HT-29 (cell line): Measurements from ENCODE around the gene SPIN1. TPM values are rescaled to one million over a fixed set of nuclear protein-coding genes. Genes with fewer than 3 reads are reported as not detected.

Experiments
- DNase-seq: peaks from one replicate; pipeline ENCODE4 v3.0.0-alpha.2; 2015; ENCODE audit warnings: low spot score
- total RNA-seq: library from RNA; depleted of rRNA; stranded (reverse); fragments of >200 nt; shearing (Covaris generic); gene quantifications from 2 replicates; pipeline ENCODE4 v1.2.3, GENCODE V29; 2014; rRNA removed

SPIN1 gene
- total RNA-seq, 1 experiment from 2014 or later = 20.8 TPM

- DNase-seq = no peak
Measured at GRCh38 chr9:88494983-88495721, 106.9 kb downstream of the SPIN1 start.

- DNase-seq = no peak
Measured at GRCh38 chr9:88497224-88497623, 109.0 kb downstream of the SPIN1 start.

- DNase-seq = no peak
Measured at GRCh38 chr9:88498880-88499279, 110.6 kb downstream of the SPIN1 start.

GRCh38 chr9:88501086-88501485, 112.8 kb downstream of the SPIN1 start:
- no peak for DNase-seq

GRCh38 chr9:88502552-88503034, 114.3 kb downstream of the SPIN1 start:
- no peak for DNase-seq

GRCh38 chr9:88503081-88503844, 115.0 kb downstream of the SPIN1 start:
- DNase-seq = no peak

GRCh38 chr9:88503845-88504764, 115.9 kb downstream of the SPIN1 start:
- no peak for DNase-seq

GRCh38 chr9:88508326-88508725, 120.1 kb downstream of the SPIN1 start:
- DNase-seq = no peak

GRCh38 chr9:88511906-88512305, 123.7 kb downstream of the SPIN1 start:
- DNase-seq = no peak

- DNase-seq = no peak
Measured at GRCh38 chr9:88514247-88514646, 126.0 kb downstream of the SPIN1 start.

GRCh38 chr9:88521308-88521707, 133.1 kb downstream of the SPIN1 start:
- DNase-seq = no peak

GRCh38 chr9:88522360-88522759, 134.1 kb downstream of the SPIN1 start:
- DNase-seq = no peak

- DNase-seq = no peak
Measured at GRCh38 chr9:88523056-88523455, 134.8 kb downstream of the SPIN1 start.

GRCh38 chr9:88524911-88525310, 136.7 kb downstream of the SPIN1 start:
- no peak for DNase-seq

GRCh38 chr9:88527618-88528017, 139.4 kb downstream of the SPIN1 start:
- no peak for DNase-seq

Other genes starting within 250 kb of the SPIN1 start
- gene SPATA31C2, start 250.0 kb upstream of the SPIN1 start, total RNA-seq = not detected in 2 replicates
- not detected in 2 replicates for gene NXNL2, start 146.7 kb downstream of the SPIN1 start, total RNA-seq